Measurements from ENCODE around the gene KIAA0040. TPM values are rescaled to one million over a fixed set of nuclear protein-coding genes. Genes with fewer than 3 reads are reported as not detected.

KIAA0040 gene
- polyA plus RNA-seq, 1 donor from 2014 or later: not detected

DNA sequence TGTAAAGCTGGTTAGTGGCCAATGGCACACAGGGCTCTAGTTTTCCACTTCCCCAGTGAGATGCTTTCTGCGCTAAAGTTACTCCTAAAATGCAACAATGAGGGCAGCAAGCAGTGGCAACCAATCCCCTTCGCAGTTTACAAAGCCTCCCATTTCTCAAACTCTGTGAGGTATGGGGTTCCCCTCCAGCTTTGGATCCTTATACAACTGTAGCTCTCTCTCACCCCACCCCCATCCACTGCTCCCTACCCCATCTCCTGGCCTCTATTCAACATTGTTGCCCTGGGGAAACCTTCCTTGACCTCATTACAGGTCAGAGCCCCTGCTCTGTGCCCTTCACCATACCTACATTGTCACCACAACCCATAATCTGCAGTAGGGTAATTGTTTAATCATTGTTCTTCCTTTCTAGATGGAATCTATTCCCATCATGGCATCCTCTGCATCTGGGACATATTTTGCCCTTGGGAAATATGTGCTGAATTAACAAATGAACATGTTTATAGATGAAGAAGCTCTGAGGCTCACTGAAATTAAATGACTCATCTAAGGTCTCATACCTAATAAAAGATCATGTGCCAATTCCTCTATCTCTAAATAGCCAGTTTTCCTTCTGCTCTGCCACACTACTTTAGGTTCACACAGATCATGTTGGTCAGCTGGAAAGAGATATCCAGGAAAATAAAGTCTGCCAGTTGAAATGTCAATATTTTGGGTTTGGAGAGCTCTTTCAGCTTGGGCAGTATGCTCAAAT lies 12.6 kb downstream of the KIAA0040 start:
- no peaks in the 10 kb centered on the region for H4K20me1 ChIP-seq (ENCODE audit: insufficient read depth)
- no peaks in the 10 kb centered on the region for H3K9me3 ChIP-seq (ENCODE audit: low read length)
- TF ChIP-seq SMC3 (conservative IDR thresholded peaks at IDR 0.05; ENCODE audit: poor library complexity) (no peak), POLR2AphosphoS5 (IDR thresholded peaks at IDR 0.05) (no peak), TAF1 (IDR thresholded peaks at IDR 0.05; ENCODE audit: low read depth) (no peak), MXI1 (conservative IDR thresholded peaks at IDR 0.05; ENCODE audit: poor library complexity, severe bottlenecking) (no peak), RAD21 (conservative IDR thresholded peaks at IDR 0.05) (no peak), EP300 (conservative IDR thresholded peaks at IDR 0.05; ENCODE audit: poor library complexity, severe bottlenecking) (no peak), EZH2 (IDR thresholded peaks at IDR 0.05; ENCODE audit: borderline replicate concordance, insufficient read depth, low read length, poor library complexity, severe bottlenecking) (no peak)
- TF ChIP-seq, protein P1, sequence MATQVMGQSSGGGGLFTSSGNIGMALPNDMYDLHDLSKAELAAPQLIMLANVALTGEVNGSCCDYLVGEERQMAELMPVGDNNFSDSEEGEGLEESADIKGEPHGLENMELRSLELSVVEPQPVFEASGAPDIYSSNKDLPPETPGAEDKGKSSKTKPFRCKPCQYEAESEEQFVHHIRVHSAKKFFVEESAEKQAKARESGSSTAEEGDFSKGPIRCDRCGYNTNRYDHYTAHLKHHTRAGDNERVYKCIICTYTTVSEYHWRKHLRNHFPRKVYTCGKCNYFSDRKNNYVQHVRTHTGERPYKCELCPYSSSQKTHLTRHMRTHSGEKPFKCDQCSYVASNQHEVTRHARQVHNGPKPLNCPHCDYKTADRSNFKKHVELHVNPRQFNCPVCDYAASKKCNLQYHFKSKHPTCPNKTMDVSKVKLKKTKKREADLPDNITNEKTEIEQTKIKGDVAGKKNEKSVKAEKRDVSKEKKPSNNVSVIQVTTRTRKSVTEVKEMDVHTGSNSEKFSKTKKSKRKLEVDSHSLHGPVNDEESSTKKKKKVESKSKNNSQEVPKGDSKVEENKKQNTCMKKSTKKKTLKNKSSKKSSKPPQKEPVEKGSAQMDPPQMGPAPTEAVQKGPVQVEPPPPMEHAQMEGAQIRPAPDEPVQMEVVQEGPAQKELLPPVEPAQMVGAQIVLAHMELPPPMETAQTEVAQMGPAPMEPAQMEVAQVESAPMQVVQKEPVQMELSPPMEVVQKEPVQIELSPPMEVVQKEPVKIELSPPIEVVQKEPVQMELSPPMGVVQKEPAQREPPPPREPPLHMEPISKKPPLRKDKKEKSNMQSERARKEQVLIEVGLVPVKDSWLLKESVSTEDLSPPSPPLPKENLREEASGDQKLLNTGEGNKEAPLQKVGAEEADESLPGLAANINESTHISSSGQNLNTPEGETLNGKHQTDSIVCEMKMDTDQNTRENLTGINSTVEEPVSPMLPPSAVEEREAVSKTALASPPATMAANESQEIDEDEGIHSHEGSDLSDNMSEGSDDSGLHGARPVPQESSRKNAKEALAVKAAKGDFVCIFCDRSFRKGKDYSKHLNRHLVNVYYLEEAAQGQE (IDR thresholded peaks at IDR 0.05; ENCODE audit: borderline replicate concordance): no peak
- TF ChIP-seq, protein P2, sequence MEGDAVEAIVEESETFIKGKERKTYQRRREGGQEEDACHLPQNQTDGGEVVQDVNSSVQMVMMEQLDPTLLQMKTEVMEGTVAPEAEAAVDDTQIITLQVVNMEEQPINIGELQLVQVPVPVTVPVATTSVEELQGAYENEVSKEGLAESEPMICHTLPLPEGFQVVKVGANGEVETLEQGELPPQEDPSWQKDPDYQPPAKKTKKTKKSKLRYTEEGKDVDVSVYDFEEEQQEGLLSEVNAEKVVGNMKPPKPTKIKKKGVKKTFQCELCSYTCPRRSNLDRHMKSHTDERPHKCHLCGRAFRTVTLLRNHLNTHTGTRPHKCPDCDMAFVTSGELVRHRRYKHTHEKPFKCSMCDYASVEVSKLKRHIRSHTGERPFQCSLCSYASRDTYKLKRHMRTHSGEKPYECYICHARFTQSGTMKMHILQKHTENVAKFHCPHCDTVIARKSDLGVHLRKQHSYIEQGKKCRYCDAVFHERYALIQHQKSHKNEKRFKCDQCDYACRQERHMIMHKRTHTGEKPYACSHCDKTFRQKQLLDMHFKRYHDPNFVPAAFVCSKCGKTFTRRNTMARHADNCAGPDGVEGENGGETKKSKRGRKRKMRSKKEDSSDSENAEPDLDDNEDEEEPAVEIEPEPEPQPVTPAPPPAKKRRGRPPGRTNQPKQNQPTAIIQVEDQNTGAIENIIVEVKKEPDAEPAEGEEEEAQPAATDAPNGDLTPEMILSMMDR (IDR thresholded peaks at IDR 0.05; ENCODE audit: poor library complexity, severe bottlenecking): no peak
- H3K27ac ChIP-seq (ENCODE audit: low read length): no peak overlapping the region
- no peaks in the 10 kb centered on the region for H3K79me2 ChIP-seq (replicated peaks; ENCODE audit: insufficient read depth, low read length)
- no peaks in the 10 kb centered on the region for H3F3A ChIP-seq (ENCODE audit: insufficient read depth, low read length, poor library complexity, severe bottlenecking)
- H3K9me2 ChIP-seq (ENCODE audit: insufficient read depth, low read length): no peaks in the 10 kb centered on the region
- no peaks in the 10 kb centered on the region for H3K27me3 ChIP-seq (ENCODE audit: insufficient read depth, low read depth, low read length)
- no peak overlapping the region for H2AFZ ChIP-seq (ENCODE audit: low read depth, low read length)
- H3K4me2 ChIP-seq (ENCODE audit: low read length): no peak overlapping the region
- no peak overlapping the region for H3K4me3 ChIP-seq (ENCODE audit: low read length)
- no peak overlapping the region for H3K9ac ChIP-seq (ENCODE audit: low read length)
- no peaks in the 10 kb centered on the region for H3K36me3 ChIP-seq (ENCODE audit: insufficient read depth, low read length)

DNA sequence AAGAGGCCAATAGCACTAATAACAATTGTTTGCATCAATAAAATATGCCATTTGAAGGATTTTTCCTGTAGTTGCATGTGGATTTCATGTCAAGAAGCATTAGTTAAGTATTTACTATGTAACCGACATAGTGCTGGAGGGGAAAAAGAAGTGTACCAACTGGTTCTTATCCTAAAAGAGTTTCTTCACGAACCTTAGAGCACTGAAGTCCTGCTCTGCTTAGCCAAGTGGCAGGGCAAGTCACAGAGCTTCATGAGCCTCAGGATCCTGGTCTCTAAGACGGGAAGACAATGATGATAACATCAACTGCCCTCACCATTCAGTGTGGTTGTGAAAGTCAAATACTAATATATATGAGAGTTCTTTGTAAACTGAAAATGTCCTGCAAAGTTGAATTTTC lies 14.1 kb downstream of the KIAA0040 start:
- no peak overlapping the region for H3K27ac ChIP-seq (ENCODE audit: low read length)
- H3K9ac ChIP-seq (ENCODE audit: low read length): no peak overlapping the region
- H3K9me3 ChIP-seq (ENCODE audit: low read length): no peaks in the 10 kb centered on the region
- no peak overlapping the region for H3K4me2 ChIP-seq (ENCODE audit: low read length)
- H3K27me3 ChIP-seq (ENCODE audit: insufficient read depth, low read depth, low read length): no peaks in the 10 kb centered on the region
- TF ChIP-seq EZH2 (IDR thresholded peaks at IDR 0.05; ENCODE audit: borderline replicate concordance, insufficient read depth, low read length, poor library complexity, severe bottlenecking): no peak
- no peak for TF ChIP-seq RAD21 (conservative IDR thresholded peaks at IDR 0.05)
- no peak for TF ChIP-seq EP300 (conservative IDR thresholded peaks at IDR 0.05; ENCODE audit: poor library complexity, severe bottlenecking)
- no peaks in the 10 kb centered on the region for H4K20me1 ChIP-seq (ENCODE audit: insufficient read depth)
- H3K36me3 ChIP-seq (ENCODE audit: insufficient read depth, low read length): no peaks in the 10 kb centered on the region
- H3K4me3 ChIP-seq (ENCODE audit: low read length): no peak overlapping the region
- no peaks in the 10 kb centered on the region for H3F3A ChIP-seq (ENCODE audit: insufficient read depth, low read length, poor library complexity, severe bottlenecking)
- H3K9me2 ChIP-seq (ENCODE audit: insufficient read depth, low read length): no peaks in the 10 kb centered on the region
- no peak overlapping the region for H2AFZ ChIP-seq (ENCODE audit: low read depth, low read length)
- H3K79me2 ChIP-seq (replicated peaks; ENCODE audit: insufficient read depth, low read length): no peaks in the 10 kb centered on the region
